GM15510 (cell line): Measurements from ENCODE around the gene ART5.

Experiments
- POLR2A ChIP-seq: IDR thresholded peaks from 3 replicates; pipeline ENCODE4 v1.6.1; 2011; ENCODE audit warnings: borderline replicate concordance; ENCODE audit not compliant: insufficient read length; ENCODE audit errors: extremely low read depth

Gene ART5

DNA sequence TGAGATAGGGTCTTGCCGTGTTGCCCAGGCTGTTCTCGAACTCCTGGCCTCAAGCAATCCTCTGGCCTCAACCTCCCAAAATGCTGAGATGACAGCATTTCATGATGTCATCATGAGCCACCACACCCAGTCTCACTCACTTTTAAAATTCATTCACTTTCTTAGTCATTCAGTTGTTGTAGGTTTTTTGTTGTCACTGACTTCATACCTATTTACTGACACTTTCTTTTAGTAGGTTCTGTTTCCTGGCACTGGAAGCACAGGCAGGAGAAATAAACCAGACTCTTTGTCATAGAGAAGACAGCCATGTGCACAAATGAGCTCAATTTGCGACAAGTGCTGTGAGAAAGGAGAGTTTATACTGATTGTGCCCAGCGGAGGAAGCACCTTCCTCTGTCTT, 10.5 kb downstream of the ART5 start:
- TF ChIP-seq POLR2A, result no peak

DNA sequence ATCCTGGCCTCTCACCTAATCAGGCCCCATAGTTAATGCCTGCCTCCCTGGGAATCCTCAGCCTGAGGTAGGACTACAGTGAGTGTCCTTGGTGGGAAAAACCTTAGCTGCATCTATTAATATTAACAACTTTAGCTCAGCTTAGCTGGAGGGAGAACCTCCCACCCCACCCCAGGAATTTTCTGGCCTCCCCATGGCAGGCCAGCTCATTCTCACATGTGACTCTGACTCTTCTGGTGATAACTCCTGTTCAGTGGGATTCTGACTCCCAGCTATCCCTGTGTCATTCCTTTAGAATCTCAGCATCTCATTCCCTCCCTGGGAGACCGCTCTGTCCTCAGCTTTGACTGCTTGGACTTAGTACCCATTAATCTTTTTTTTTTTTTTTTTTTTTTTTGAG, 14.5 kb downstream of the ART5 start:
- TF ChIP-seq POLR2A, result no peak

DNA sequence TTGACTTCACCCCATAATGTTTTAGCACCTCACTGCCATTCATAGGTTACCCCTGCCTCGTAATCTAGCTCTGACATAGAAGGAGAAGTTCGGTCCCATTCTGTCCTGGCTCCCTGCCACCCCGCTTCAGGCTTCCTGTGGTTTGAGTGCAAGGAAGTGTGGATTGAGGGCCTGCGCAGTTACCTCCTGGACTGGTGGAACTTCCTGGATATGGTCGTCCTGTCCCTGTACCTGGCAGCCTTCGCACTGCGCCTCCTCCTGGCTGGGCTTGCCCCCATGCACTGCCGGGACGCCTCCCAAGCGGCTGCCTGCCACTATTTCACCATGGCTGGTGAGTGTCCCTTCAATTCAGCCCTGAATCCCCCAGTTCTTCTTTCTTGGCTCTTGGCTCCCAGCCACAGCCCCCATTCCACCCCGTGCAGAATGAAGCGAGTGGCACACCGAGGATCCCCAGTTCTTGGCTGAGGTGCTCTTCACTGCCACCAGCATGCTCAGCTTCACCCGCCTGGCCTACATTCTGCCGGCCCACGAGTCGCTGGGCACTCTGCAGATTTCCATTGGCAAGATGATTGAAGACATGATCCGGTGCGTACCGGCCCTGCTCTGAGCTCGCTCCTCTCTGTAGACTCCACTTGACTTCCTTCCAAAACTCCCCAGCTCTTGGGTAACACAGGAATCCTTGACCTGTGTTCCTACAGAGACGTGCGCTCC, 15.4 kb downstream of the ART5 start:
- no peak for TF ChIP-seq POLR2A

DNA sequence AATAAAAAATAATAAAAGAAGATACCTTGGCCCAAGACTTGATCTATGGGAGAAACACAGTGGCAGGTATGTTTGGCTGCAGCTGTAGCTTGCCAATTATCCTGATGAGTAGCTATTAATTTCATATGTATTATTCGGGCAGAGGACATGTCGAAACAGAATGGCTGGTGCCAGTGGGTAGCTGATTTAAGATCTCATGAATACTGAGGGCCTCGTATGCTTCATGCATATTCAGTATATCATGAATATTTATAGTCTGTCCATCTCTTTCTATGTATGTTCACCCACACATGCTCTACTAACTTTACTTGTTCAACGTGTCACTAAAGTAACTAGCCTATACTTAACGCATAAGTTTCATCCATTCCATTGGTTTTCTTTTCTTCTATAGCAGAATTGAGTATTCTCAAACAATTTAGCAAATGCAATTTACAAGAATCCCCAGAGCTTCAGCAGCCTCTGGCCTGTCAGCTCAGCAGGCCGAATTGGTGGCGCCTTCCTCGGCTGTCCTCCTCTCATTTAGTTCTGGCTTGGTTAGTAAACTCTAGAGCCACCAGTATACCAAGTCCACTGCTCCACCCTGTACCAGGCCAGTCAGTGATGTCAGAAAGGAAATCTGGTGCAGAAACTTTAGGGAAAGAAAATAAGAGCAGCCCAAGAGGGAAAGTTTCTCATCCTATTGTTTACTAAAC, 17.9 kb downstream of the ART5 start:
- no peak for TF ChIP-seq POLR2A

DNA sequence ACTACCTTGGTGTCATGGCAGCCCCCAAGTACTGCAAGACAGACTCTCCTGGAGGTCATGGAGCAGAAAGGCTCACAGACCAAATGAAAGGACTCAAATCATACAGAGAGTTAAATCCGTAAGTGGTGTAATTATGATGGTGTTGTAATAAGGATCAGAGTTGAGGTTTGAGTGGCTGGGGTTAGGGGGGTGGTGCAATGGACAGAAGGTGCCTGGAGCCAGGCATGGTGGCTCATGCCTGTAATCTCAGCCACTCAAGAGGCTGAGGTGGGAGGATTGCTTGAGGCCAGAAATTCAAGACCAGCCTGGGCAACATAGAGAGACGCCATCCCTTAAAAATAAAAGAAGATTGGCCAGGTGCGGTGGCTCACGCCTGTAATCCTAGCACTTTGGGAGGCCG, 18.7 kb downstream of the ART5 start:
- no peak for TF ChIP-seq POLR2A

DNA sequence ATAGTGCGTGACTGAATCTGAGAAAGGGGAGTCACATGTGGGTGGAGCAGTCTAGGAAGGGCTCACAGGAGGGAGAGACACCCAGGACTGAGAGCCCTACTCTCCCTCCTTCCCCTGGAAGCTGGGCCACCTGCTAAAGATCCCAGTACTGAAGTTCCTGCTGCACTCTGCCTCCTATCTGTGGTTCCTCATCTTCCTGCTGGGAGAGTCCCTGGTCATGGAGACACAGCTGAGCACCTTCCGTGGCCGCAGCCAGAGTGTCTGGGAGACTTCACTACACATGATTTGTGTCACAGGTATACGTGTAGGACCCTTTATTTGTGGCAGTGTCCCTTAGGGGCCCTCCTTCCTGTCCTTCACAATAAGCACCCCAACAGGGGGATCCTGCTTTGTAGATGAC, 19.3 kb downstream of the ART5 start:
- TF ChIP-seq POLR2A, result no peak

DNA sequence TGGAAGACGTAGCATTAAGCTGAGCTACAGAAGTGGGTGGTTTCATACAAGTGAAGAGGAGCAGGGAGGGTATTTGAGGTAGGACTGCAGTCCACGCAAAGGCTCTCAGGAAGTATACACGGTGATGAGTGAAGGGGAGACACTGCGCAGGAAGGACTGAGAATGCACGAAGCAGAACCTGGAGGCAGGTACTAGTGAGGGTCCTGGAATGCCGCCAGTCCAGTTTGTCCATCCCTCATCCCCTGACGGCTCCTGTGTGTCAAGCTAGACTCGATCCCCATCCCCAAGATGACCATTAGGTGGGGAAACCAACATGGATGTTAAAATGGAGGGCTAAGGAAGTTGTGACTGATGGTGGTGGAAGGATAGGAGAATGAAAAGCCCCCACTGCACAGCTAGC, 23.8 kb downstream of the ART5 start:
- no peak for TF ChIP-seq POLR2A

DNA sequence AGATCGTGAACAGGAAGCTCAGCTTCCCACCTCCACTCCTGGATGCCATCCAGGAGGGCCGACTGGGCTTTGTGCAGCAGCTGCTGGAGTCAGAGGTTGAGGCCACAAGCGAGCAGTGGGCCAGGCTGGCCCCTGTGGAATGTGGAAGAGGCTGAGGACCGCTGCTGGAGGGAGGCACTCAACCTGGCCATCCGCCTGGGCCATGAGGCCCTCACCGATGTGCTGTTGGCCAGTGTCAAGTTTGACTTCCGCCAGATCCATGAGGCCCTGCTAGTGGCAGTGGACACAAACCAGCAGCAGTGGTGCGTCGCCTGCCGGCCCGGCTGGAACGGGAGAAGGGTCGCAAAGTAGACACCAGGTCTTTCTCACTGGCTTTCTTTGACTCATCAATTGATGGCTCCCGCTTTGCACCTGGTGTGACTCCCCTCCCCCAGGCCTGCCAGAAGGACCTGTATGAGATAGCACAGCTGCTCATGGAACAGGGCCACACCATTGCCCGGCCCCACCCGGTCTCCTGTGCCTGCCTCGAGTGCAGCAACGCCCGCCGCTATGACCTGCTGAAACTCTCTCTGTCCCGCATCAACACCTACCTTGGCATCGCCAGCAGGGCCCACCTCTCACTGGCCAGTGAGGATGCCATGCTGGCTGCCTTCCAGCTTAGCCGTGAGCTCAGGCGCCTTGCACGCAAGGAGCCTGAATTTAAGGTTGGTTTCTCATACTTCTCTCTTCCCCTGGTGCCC, 24.9 kb downstream of the ART5 start:
- no peak for TF ChIP-seq POLR2A

DNA sequence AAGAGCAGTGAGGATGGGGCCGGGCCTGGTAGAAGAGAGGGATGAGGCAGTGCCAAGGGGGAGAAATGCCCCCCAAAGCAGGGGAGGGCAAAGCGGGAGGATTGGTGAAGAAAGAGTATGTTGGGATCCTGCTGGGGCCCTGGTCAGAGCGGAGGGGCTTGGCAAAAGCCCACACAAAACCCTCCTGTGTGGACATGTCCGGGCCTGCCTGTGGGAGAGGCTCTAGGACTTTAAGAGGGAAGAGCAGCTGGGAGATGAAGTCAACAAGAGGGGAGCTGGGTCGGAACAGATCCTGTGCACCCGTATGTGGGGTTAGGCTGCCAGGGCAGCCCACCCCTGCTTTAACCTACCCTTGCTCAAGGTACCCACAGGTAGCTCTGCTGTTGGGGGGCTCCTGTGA, 25.8 kb downstream of the ART5 start:
- TF ChIP-seq POLR2A, result no peak

DNA sequence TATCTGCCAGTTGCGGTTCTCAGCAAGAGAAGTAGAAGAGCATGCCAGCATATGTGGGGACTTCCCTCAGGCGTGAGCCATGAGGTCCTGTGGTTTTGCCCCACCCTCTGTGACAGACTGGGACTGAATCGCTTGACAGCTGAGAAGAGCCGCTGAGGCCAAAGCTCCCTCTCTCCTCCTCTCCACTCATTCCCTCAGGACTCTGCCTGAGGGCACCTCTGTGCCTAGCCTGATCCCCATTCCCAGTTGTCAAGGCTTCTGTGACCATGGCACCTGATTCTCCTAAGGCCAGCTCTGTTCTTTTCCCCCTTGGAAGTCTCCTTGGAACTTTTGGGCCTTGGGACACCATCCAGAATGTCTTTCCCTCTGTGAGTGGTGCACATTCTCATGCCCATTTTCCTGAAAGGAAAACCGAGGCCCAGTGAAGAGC, 27.0 kb downstream of the ART5 start:
- TF ChIP-seq POLR2A, result no peak

DNA sequence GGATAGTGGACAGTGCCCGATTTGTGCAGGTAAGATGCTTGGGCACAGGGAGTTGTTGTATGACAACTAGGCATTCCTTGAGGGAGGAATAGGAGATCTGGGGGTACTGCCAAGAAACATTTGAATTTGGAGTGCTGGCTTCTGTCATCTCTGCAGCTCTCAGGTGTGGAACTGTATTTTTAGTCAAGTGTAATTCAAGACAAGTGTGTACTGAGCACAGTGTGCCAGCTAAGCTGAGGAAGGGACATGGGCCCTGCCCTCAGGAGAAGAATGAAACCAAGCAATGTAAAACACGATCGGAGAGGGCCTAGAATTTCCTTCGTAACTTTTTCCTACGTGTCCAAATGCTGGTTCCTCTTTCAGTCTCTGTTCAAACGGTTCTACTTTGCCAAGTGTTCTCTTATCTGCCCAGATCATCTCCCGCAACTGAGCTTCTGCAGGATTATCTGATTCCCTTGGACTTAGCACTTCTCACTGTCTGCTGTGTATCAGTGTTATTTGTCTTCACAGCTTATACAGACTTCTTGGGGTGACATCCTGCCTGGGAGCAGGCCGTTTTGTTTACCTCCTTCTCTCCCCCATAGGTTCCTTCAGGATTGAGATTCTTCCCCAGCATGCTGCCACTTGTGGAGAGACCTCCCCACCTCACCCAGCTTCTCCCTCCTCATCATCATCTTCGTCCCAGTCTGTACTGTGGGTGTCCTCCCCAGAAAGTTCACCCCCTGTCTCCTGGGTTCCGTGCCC, 27.6 kb downstream of the ART5 start:
- no peak for TF ChIP-seq POLR2A

DNA sequence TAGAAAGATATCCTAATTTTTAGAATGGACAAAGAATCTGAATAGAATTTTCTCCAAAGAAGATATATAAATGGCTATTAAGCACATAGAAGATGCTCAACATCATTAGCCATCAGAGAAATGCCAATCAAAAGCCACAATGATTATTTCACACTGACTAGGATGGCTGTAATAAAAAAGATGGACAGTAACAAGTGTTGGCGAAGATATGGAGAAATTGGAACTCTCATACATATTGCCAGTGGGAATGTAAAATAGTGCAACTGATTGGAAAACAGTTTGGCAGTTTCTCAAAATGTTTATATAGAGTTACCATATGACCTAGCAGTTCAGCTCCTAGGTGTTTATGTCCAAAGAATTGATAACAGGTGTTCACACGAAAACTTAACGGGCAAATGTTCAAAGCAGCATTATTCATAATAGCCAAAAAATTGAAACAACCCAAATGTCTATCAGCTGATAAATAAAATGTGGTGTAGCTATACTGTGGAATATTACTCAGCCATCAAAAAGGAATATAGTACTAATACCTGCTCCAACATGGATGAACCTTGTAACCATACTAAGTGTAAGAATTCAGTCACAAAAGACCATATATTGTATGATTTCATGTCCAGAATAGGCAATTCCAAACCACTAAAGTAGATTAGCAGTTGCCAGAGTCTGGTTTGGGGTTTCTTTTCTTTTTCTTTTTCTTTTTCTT, 29.7 kb downstream of the ART5 start:
- TF ChIP-seq POLR2A, result no peak

DNA sequence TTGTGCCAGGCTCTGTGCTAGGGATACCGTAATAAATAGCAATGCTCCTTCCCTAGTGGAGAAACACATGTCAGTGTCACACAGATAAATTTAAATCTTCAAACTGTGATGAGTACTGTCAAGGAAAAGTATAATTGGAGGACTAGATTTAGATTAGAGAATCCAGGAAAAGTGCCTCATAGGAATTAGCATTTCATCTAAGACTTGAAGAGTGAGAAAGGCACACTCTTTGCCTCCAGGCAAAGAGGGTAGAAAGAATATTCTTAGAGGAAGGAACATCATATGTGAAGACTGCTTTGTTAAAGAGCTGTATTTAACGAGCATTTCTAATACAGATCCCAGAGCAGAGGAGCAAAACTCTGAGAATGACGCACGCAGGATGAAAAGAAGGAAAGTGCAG, 30.9 kb downstream of the ART5 start:
- TF ChIP-seq POLR2A, result no peak
